Measurements from ENCODE around the gene HPN. TPM values are rescaled to one million over a fixed set of nuclear protein-coding genes. Genes with fewer than 3 reads are reported as not detected.

HPN gene
- total RNA-seq, 1 donor from 2014 or later: 3.4 TPM

- H3K27me3 ChIP-seq (ENCODE audit: low read depth): no peaks in the 10 kb centered on the region
- DNase-seq: no peak
- H3K27ac ChIP-seq (replicated peaks): no peak overlapping the region
- H3K9me3 ChIP-seq (replicated peaks): no peaks in the 10 kb centered on the region
- intact Hi-C loops (cut with micrococcal nuclease): no loop called here
- peaks cover 14% of the 10 kb centered on the region for H3K36me3 ChIP-seq
- no peak overlapping the region for H3K4me3 ChIP-seq
- TF ChIP-seq, protein P1, sequence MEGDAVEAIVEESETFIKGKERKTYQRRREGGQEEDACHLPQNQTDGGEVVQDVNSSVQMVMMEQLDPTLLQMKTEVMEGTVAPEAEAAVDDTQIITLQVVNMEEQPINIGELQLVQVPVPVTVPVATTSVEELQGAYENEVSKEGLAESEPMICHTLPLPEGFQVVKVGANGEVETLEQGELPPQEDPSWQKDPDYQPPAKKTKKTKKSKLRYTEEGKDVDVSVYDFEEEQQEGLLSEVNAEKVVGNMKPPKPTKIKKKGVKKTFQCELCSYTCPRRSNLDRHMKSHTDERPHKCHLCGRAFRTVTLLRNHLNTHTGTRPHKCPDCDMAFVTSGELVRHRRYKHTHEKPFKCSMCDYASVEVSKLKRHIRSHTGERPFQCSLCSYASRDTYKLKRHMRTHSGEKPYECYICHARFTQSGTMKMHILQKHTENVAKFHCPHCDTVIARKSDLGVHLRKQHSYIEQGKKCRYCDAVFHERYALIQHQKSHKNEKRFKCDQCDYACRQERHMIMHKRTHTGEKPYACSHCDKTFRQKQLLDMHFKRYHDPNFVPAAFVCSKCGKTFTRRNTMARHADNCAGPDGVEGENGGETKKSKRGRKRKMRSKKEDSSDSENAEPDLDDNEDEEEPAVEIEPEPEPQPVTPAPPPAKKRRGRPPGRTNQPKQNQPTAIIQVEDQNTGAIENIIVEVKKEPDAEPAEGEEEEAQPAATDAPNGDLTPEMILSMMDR (IDR thresholded peaks at IDR 0.05; ENCODE audit: borderline replicate concordance): no peak
- peaks cover 47% of the 10 kb centered on the region for H3K4me1 ChIP-seq
Observed at GRCh38 chr19:35034588-35035382, 6.7 kb upstream of the HPN start.

DNA sequence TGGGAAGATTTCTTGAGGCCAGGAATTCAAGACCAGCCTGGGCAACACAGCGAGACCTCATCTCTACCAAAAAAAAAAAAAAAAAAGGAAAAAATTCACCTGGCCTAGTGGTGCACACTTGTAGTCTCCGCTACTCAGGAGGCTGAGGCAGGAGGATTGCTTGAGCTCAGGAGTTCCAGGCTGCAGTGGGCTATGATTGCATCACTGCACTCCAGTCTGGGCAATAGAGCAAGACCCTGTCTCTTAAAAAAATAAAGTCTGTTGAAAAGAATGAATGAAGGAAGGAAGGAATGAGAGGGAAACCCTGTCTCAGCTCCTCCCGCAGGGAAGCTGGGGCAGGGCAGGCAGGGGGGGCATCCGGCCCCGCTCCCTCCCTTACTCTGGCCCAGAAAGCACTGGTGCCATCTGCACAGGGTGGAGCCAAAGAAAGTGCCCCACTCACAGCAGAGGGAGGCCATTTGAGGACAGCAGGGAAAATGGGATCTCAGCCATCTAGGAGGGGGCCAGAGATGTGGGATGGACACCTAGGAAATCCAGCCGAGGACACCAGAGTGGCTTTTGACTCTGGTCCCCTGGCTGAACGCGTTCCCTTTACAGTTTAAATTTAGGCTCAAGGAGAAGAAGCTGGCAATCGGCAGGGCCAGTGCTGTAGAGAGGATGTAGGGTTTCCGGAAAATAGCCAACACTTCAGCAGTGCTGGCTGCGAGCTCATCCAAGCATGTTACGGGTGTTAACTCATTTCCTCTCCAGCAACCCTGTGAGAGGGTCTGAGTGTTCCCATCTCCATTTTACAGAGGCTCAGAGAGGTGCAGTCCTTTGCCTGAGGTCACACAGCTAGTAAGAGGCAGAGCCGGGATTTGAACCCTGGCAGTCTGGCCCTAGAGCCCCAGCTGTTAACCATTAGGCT lies 3.6 kb upstream of the HPN start:
- TF ChIP-seq, protein P1 (IDR thresholded peaks at IDR 0.05; ENCODE audit: borderline replicate concordance): no peak

DNA sequence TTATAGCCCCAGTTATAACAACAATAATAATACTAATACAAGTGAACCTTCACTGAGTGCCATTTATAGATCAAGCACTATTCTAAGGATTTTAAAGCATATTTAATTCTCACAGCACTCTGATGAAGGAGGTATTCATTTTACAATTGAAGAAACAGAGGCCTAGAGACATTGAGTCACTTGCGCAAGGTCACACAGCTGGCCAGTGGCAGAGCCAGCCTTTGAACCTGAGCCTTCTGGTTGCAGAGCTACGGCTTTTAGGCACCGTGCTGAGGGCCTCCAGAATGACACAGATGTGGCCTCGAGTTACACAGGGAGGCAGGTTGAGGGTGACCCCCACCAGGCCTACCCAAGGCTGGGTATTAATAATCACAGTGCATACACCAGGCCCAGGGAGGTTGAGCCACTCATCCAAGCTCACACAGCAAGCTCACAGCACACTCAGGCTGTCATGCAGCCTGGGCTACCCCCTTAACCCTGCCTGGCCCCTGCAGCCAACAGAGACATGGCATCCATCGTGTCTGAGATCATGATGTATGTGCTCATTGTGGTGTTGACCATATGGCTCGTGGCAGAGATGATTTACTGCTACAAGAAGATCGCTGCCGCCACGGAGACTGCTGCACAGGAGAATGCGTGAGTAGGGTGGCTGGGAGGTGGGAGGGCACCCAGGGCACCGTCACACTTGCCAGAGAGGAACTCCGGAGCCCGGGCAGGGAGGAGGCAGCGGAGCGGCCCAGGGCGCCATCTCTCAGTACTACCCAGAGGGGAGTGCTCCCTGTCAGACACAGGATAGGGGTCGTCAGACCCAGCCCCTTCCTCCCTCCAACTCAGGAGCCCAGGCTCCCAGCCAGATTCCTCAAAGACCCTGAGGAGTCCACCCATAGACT lies 2.7 kb upstream of the HPN start:
- no peaks in the 10 kb centered on the region for H3K27me3 ChIP-seq (ENCODE audit: low read depth)
- intact Hi-C loops (cut with micrococcal nuclease): no loop called here
- peaks cover 10% of the 10 kb centered on the region for H3K36me3 ChIP-seq
- peak overlapping the region; percentile 89 for H3K27ac ChIP-seq (replicated peaks)
- TF ChIP-seq, protein P1 (IDR thresholded peaks at IDR 0.05; ENCODE audit: borderline replicate concordance): no peak
- peak; percentile 34 for DNase-seq
- H3K4me1 ChIP-seq: peaks cover 64% of the 10 kb centered on the region
- H3K9me3 ChIP-seq (replicated peaks): no peaks in the 10 kb centered on the region
- H3K4me3 ChIP-seq: peak overlapping the region; percentile 50

More for the DNA sequence above, 3.6 kb upstream of the HPN start:
- H3K36me3 ChIP-seq: peaks cover 14% of the 10 kb centered on the region
- peaks cover 64% of the 10 kb centered on the region for H3K4me1 ChIP-seq
- H3K9me3 ChIP-seq (replicated peaks): no peaks in the 10 kb centered on the region
- H3K27me3 ChIP-seq (ENCODE audit: low read depth): no peaks in the 10 kb centered on the region
- no peak for DNase-seq
- H3K27ac ChIP-seq (replicated peaks): peak overlapping the region; percentile 89
- intact Hi-C loops (cut with micrococcal nuclease): no loop called here
- H3K4me3 ChIP-seq: no peak overlapping the region

- Histone ChIP-seq H3K27me3 (ENCODE audit: low read depth) (no peaks in the 10 kb centered on the region), H3K27ac (replicated peaks) (peak overlapping the region; percentile 89), H3K9me3 (replicated peaks) (no peaks in the 10 kb centered on the region), H3K4me3 (peak overlapping the region; percentile 50), H3K4me1 (peaks cover 58% of the 10 kb centered on the region), H3K36me3 (no peaks in the 10 kb centered on the region)
- TF ChIP-seq, protein P1 (IDR thresholded peaks at IDR 0.05; ENCODE audit: borderline replicate concordance): no peak
- intact Hi-C loops (cut with micrococcal nuclease): no loop called here
- DNase-seq: no peak
Observed at GRCh38 chr19:35039881-35040825, 1.4 kb upstream of the HPN start.
